SJCRH30 (cell line): ENCODE results near the gene RFX7. TPM values are rescaled to one million over a fixed set of nuclear protein-coding genes. Genes with fewer than 3 reads are reported as not detected.
A peak's percentile ranks its signal among the peaks of the same experiment; 100 is the strongest.
"Not testable (repeated sequence)": the region's sequence is repeated elsewhere in the genome, so short reads cannot be mapped to it uniquely, and the experiment has no call there.

Experiments used
- DNase-seq, 2 experiments: peaks; one replicate each; pipeline ENCODE4 v3.0.0-alpha.2; 2015 to 2020
- H3K27ac ChIP-seq: fragments of 250-450 bp; sonication (Bioruptor Pico); 2 replicates; pipeline ENCODE4 v1.5.1; 2020; ENCODE audit warnings: mild to moderate bottlenecking, moderate library complexity
- H3K27me3 ChIP-seq: fragments of 250-450 bp; sonication (Bioruptor Pico); 2 replicates; pipeline ENCODE4 v1.5.1; 2020; ENCODE audit warnings: mild to moderate bottlenecking, moderate library complexity
- H3K36me3 ChIP-seq: fragments of 250-450 bp; sonication (Bioruptor Pico); 2 replicates; pipeline ENCODE4 v1.5.1; 2020; ENCODE audit warnings: mild to moderate bottlenecking, moderate library complexity
- H3K4me1 ChIP-seq: fragments of 250-450 bp; sonication (Bioruptor Pico); 2 replicates; pipeline ENCODE4 v1.5.1; 2020; ENCODE audit warnings: mild to moderate bottlenecking, moderate library complexity
- H3K4me3 ChIP-seq: fragments of 250-450 bp; sonication (Bioruptor Pico); 2 replicates; pipeline ENCODE4 v1.5.1; 2020; ENCODE audit warnings: mild to moderate bottlenecking, moderate library complexity
- H3K9me3 ChIP-seq: fragments of 250-450 bp; sonication (Bioruptor Pico); replicated peaks from 2 replicates; pipeline ENCODE4 v1.5.1; 2020; ENCODE audit warnings: mild to moderate bottlenecking, moderate library complexity
- total RNA-seq: library from RNA; depleted of rRNA; stranded (reverse); fragments of >200 nt; shearing (Covaris generic); gene quantifications from 2 replicates; pipeline ENCODE4 v1.2.3, GENCODE V29; 2014; rRNA removed

The RFX7 gene
- total RNA-seq = 13.7 and 15.3 TPM in 2 replicates

DNA sequence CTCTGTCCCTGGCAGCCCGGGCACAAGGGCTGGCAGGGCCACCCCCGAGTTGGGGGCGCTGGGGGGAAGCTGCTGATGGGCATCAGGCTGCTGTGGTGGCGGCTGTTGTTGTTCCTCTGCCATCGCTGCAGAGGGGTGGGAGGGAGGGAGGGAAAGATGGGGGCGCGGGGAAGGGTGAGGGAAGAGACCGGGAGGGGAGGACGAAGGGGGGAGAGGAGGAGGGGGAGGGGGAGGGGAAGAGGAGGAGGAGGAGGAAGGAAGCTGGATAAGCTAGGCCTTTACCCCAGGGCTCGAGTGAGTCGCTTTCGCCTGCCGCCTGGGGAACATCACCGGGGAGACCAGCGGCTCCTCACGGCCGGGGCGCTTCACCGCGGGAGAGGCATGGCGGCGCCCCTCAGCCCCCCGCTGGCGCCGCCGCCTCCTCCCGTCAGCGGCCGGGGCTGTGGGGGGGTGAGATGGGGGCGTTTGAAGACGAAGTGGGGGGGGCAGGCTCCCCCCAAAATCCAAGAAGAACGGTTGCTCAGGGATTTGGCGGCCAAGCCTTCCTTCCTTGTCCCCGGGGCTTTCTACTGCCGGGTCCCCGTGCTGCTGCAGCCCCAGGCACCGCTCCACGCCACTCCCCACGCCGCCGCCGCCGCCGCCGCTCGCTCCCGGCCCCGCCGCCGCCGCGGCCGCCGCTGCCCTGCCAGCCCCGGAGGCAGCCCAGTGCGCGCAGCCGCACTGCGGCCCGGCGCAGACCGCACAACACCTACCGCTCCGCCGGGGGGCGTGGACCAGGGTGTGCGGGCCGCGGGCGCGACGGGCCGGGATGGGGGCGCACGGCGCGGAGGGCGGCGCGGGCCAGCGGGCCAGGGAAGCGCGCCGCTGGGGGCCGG lies at the start of gene RFX7:
Gene RFX7 (minus strand): TSS at position 717 of the 875 bp plus-strand sequence. CDS start 594 bp downstream, at position 123.
- Histone ChIP-seq H3K4me1 (peaks cover 4% of the 10 kb centered on the region), H3K9me3 (no peaks in the 10 kb centered on the region), H3K36me3 (peaks cover 13% of the 10 kb centered on the region), H3K27ac (peak within 1 kb of the TSS; percentile 85), H3K4me3 (peak within 1 kb of the TSS; percentile 93), H3K27me3 (no peaks in the 10 kb centered on the region)
- peak; percentile 84 to 85 for DNase-seq

DNA sequence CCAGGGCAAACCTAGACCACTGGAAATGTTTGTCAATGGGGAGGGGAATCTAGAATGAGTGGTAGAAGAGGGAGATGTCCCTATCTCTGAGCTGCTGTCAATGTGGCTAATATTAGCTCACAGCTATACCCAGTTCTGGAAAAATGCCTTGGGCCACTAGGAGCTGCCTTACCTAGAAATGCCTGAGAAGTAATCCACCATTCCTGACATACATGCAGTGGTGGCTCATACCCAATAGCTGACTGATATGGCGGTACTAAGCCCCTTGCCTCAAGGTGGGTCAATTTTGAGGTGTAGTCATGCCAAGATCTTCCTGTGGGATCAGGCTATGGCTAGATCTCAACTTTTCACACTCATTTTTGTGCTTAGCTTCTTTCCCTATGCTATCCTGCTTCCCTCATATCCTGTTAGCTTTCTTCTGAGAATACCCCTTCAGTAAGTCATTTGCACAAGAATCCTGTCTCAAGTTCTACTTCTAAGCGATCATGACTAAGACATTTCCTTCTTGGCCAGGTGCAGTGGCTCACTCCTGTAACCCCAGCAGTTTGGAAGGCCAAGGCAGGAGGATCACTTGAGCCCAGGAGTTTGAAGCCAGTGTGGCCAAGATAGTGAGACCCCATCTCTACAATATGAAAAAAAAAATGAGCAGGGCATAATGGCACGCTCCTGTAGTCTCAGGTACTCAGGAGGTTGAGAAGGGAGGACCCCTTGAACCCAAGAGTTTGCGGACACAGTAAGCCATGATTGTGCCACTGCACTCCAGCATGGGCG lies 49.1 kb upstream of the RFX7 start:
- Histone ChIP-seq H3K4me1 (no peaks in the 10 kb centered on the region), H3K9me3 (no peaks in the 10 kb centered on the region), H3K27ac (no peak overlapping the region), H3K36me3 (no peaks in the 10 kb centered on the region), H3K4me3 (no peak overlapping the region), H3K27me3 (no peaks in the 10 kb centered on the region)
- no peak for DNase-seq

DNA sequence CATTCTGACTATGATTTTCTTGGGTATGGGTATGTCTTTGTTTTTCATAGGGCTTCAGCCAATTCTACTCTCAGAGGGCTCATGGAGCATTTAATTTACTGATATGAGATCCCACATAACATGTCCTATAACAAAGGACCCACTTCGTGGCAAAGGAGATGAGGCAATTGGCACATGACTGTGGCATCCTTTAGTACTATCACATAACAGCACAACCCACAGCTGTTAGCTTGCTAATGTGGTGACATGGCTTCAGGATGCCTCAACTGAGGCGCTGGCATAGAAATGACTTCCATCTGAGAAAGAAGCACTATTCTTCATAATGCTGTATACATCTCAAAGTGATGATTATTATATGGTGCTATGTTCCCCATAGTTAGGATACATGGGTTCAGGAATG lies 48.1 kb upstream of the RFX7 start:
- H3K36me3 ChIP-seq = no peaks in the 10 kb centered on the region
- H3K27ac ChIP-seq = no peak overlapping the region
- peak in 1 of 2 experiments; percentile 5 for DNase-seq
- H3K9me3 ChIP-seq = no peaks in the 10 kb centered on the region
- H3K4me1 ChIP-seq = no peaks in the 10 kb centered on the region
- H3K27me3 ChIP-seq = no peaks in the 10 kb centered on the region
- H3K4me3 ChIP-seq = no peak overlapping the region

DNA sequence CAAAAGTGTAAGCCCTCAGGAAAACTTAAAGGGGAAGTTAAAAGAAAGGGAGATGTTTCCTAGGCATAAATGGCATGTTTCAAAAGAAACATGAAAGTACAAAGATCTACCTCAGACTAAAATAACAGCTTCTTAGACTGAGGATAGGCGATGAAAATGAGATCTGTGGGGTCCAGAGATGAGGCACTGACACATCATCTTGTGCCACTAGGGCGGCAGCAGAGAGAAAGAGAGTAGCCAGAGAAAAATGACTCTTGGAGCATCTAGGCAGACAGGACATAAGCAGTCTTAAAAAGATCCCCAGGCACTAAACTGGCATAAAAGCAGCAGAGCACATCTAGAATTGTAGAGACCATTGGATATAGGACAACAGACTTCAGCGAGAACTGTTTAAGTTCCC lies 42.5 kb upstream of the RFX7 start:
- no peaks in the 10 kb centered on the region for H3K36me3 ChIP-seq
- H3K9me3 ChIP-seq = no peaks in the 10 kb centered on the region
- no peak overlapping the region for H3K27ac ChIP-seq
- H3K4me3 ChIP-seq = no peak overlapping the region
- H3K27me3 ChIP-seq = no peaks in the 10 kb centered on the region; the same call in 1 of the 2 replicates
- peak in 1 of 2 experiments; percentile 11 for DNase-seq
- H3K4me1 ChIP-seq = no peaks in the 10 kb centered on the region

DNA sequence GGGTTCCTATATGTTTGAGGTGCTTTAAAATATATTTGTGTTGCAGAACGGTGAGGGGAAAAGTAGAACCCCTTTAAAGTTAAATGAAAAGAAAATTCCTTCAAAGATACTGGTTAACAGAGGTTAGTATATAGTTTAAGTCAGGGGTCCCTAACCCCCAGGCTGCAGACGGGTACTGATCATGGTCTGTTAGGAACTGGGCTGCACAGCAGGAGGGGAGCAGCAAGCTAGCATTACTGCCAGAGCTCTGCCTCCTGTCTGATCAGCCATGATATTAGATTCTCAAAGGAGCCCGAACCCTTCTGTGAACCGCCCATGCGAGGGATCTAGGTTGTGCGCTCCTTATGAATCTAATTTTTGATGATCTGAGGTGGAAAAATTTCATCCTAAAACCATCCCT lies 37.5 kb upstream of the RFX7 start:
- Histone ChIP-seq H3K27me3 (no peaks in the 10 kb centered on the region; the same call in 1 of the 2 replicates), H3K27ac (no peak overlapping the region), H3K4me1 (no peaks in the 10 kb centered on the region), H3K36me3 (no peaks in the 10 kb centered on the region), H3K4me3 (no peak overlapping the region), H3K9me3 (no peaks in the 10 kb centered on the region; the same call in 1 of the 2 replicates)
- no peak for DNase-seq

DNA sequence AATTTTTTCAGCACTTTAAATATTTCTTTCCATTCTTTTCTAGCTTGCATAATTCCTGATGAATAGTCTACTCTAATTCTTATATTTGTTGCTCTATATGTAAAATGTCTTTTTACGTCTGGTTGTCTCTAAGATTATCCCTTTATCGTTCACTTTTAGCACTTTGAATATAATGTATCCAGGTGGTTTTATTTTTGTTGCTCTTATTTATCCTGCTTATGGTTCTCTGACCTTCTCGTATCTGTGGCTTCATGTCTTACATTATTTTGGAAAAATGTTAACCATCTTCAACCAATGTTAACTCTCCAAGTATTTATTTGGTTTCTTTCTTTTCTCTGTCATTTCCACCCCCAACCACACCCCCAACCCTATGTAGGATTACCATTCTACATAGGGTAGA lies 30.0 kb upstream of the RFX7 start:
- no peak overlapping the region for H3K27ac ChIP-seq
- no peaks in the 10 kb centered on the region; the same call in 1 of the 2 replicates for H3K9me3 ChIP-seq
- H3K36me3 ChIP-seq = no peaks in the 10 kb centered on the region
- DNase-seq = no peak
- H3K27me3 ChIP-seq = no peaks in the 10 kb centered on the region; the same call in 1 of the 2 replicates
- H3K4me3 ChIP-seq = no peak overlapping the region
- no peaks in the 10 kb centered on the region for H3K4me1 ChIP-seq

DNA sequence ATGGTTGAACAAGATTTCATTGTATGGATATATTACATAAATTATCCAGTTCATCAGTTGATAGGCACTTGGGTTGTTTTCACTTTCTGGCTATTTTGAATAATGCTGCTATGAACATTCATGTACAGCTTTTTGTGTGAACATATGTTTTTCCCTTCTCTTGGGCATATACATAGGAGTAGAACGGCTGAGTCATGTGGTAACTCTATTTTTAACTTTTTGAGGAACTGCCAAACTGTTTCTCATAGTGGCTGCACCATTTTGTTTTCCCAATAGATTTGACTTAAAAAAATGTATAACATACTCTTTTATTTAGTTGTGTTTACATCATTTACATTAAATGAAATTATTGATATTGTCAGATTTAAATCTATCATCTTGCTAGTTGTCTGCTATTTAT lies 28.8 kb upstream of the RFX7 start:
- no peaks in the 10 kb centered on the region for H3K36me3 ChIP-seq
- no peaks in the 10 kb centered on the region for H3K4me1 ChIP-seq
- no peak overlapping the region for H3K27ac ChIP-seq

DNA sequence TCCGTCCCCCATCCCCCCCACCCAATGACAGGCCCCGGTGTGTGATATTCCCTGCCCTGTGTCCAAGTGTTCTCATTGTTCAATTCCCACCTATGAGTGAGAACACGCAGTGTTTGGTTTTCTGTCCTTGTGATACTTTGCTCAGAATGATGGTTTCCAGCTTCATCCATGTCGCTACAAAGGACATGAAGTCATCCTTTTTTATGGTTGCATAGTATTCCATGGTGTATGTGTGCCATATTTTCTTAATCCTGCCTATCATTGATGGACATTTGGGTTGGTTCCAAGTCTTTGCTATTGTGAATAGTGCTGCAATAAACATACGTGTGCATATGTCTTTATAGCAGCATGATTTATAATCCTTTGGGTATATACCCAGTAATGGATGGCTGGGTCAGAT lies 22.8 kb upstream of the RFX7 start:
- H3K4me1 ChIP-seq, H3K36me3 ChIP-seq, H3K9me3 ChIP-seq, H3K27me3 ChIP-seq, H3K4me3 ChIP-seq, H3K27ac ChIP-seq, DNase-seq: not testable (repeated sequence)

More for the DNA sequence above, 28.8 kb upstream of the RFX7 start:
- DNase-seq = no peak
- Histone ChIP-seq H3K9me3 (no peaks in the 10 kb centered on the region), H3K4me3 (no peak overlapping the region), H3K27me3 (no peaks in the 10 kb centered on the region)

DNA sequence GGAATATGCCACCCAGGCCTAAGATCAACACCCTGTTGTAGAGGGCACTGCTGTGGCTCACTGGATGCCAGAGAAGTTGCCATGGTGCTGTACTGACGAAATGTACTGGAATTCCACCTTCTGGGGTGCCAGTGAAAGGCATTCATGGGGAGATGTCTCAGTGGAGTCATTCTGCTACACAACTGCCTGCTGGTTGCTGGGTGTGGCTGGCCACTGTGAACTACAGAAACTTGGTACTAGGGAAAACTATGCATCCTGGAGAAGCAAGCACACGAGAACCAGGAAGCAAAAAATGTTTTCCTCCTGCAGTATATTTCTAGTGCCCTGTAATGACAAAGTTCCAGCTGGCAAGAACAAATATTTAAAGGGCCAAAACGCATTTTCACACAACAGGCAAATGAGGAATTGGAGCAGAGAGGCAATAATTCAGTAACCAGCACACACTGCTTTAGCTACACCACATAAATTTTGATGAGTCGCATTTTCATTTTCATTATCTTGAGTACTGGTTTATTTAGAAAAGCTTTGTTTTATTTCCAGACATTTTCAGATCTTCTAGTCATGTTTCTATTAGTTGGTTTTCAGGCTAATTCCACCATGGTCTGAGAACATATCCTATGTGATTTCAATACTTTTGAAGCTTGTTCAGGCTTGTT lies 18.3 kb upstream of the RFX7 start:
- H3K4me1 ChIP-seq = peaks cover 4% of the 10 kb centered on the region; the same call in 1 of the 2 replicates
- no peak for DNase-seq
- H3K27me3 ChIP-seq = no peaks in the 10 kb centered on the region
- 0 out of 2 replicates have a peak, but pooled peaks cover 4% of the 10 kb centered on the region for H3K9me3 ChIP-seq
- H3K4me3 ChIP-seq = no peak overlapping the region
- no peaks in the 10 kb centered on the region for H3K36me3 ChIP-seq
- H3K27ac ChIP-seq = no peak overlapping the region

DNA sequence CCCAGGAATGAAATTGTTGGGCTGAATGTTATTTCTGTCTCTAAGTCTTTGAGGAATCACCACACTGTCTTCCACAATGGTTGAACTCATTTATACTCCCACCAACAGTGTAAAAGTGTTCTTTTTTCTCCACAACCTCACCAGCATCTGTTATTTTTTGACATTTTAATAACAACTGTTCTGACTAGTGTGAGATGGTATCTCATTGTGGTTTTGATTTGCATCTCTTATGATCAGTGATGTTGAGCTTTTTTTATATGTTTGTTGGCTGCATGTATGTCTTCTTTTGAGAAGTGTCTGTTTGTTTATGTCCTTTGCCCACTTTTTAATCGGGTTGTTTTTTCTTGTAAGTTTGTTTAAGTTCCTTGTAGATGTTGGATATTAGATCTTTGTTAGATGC lies 13.6 kb upstream of the RFX7 start:
- H3K27me3 ChIP-seq, H3K4me3 ChIP-seq, H3K4me1 ChIP-seq, DNase-seq, H3K36me3 ChIP-seq, H3K9me3 ChIP-seq, H3K27ac ChIP-seq: not testable (repeated sequence)

DNA sequence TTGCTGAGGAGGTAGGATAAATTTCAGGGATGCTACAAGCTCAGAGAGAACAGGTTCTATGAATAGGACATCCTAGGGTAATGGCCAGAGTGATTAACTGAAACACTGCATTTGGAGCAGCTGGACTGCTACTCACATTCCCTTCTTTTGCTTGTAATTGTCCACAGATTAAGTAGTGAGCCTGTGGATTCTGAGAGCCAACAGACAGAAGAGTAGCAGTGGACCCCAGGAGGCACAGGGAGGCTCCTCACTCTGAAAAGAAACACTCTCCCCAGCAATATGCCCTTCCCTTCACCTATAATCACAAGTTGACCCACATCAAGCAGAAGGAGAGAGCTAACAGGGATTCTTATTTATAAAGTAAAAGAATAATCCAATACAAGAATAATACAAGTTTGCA lies 10.6 kb upstream of the RFX7 start:
- H3K36me3 ChIP-seq = no peaks in the 10 kb centered on the region
- H3K4me1 ChIP-seq = peaks cover 4% of the 10 kb centered on the region; the same call in 1 of the 2 replicates
- no peak overlapping the region for H3K4me3 ChIP-seq
- no peaks in the 10 kb centered on the region for H3K27me3 ChIP-seq
- no peaks in the 10 kb centered on the region for H3K9me3 ChIP-seq
- no peak for DNase-seq
- no peak overlapping the region for H3K27ac ChIP-seq

DNA sequence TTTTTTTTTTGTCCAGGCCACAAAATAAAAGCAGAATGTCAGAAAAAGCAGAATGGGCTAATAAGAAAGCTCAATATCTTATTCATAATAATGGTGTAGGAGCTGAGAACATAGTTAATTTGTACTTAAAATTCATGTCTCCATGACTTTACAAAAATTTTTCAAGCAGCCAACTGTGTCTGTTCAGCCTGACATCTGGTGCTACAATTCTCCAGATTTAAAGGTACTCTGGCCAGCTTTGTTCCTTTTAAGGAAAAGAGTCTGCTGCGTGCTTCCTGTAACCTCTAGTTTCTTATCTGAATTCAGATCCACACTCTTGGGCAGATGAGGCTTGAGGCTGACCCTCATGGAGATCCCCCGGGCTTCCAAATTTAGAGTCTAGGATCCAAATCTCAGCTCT lies 8.7 kb upstream of the RFX7 start:
- no peak for DNase-seq
- H3K4me3 ChIP-seq = no peak overlapping the region
- H3K4me1 ChIP-seq = peaks cover under 1% of the 10 kb centered on the region; the same call in 1 of the 2 replicates
- H3K27ac ChIP-seq = no peak overlapping the region
- H3K36me3 ChIP-seq = no peaks in the 10 kb centered on the region
- H3K27me3 ChIP-seq = no peaks in the 10 kb centered on the region
- H3K9me3 ChIP-seq = no peaks in the 10 kb centered on the region

DNA sequence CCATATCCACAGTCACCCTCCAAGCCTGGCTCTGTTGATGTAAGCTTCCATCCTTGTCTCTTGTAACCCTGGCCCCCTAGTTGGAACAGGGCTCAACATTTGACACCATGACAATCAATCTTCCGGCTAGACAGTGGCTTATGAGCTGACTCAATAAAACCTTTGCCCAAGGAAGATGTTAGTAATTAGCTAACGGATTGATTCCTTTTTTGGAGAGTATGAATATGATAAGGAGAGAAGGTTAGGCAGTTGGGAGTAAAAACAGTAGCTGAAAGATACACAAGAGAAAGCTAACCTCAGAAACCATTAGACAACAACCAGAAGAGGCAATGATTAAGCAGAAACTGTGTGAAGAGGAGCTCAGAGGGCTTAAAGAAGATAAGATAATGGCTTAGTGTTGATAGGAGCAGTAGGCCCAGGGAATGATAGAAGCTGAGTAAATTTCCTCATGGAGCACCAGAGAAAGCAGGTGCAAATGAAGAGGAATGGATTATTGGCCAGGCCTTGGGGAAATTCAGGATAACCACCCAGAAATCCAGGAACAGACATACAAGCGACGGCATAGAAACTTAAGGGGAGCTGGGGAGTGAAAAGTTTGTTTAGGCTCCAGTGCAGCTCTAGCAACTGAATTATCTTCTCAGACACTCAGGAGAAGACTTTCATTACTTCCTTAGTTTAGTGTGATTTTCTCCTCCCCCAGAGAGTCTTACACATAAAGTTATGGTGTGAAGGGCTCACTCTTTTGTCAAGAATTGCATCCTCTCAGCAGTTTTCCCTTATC lies 7.8 kb upstream of the RFX7 start:
- Histone ChIP-seq H3K4me3 (no peak overlapping the region), H3K9me3 (no peaks in the 10 kb centered on the region), H3K27ac (no peak overlapping the region), H3K4me1 (no peaks in the 10 kb centered on the region), H3K36me3 (no peaks in the 10 kb centered on the region), H3K27me3 (no peaks in the 10 kb centered on the region)
- no peak for DNase-seq

DNA sequence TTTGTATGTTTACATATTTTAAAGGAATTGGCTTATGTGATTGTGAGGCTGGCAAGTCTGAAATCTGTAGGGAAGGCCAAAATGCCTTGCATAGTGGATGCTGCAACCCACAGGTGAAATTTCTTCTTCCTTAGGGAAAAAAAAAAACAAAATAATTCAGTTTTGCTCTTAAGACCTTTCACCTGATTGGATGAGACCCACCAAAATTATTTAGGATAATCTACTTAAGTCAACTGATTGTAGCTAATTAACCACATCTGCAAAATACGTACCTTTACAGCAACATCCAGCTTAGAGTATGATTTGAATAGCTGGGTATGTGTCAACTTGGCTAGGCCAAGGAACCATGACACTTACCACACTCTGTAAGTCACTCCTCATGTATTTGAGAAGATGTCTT lies 6.9 kb upstream of the RFX7 start:
- no peak overlapping the region for H3K4me3 ChIP-seq
- H3K9me3 ChIP-seq = no peaks in the 10 kb centered on the region
- H3K4me1 ChIP-seq = no peaks in the 10 kb centered on the region
- DNase-seq = no peak
- H3K36me3 ChIP-seq = no peaks in the 10 kb centered on the region
- no peak overlapping the region for H3K27ac ChIP-seq
- H3K27me3 ChIP-seq = no peaks in the 10 kb centered on the region
